ENCODE measurements around the gene NREP. TPM values are rescaled to one million over a fixed set of nuclear protein-coding genes. Genes with fewer than 3 reads are reported as not detected.

Gene NREP
- total and polyA plus RNA-seq, 10 of the 15 experiments (the other 5 are each of a cell fraction or from before 2014, with no cell fraction given), result 20.6 to 117 (median 32.2) TPM

DNA sequence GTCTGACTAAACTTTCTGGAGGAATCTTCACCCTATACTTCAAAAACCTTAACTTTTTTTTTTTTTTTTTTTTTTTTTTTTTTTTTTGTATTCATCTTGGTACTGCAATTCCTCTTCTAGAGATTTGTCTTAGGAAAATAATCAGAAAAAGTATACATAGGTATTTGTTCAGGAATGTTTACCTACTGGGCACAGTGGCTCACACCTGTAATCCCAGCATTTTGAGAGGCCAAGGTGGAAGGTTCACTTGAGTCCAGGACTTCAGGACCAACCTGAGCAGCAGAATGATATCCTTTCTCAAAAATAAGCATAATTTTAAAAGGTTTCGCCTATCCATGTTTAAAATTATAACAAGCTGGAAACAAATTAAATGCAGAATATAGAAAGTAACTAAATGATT is 33.3 kb upstream of the NREP start (continued):
- TF ChIP-seq CHD2 (IDR thresholded peaks at IDR 0.05; ENCODE audit: borderline replicate concordance, low read depth, low read length), result no peak
- no peak for TF ChIP-seq KLF5 (IDR thresholded peaks at IDR 0.05; ENCODE audit: partially characterized antibody)

DNA sequence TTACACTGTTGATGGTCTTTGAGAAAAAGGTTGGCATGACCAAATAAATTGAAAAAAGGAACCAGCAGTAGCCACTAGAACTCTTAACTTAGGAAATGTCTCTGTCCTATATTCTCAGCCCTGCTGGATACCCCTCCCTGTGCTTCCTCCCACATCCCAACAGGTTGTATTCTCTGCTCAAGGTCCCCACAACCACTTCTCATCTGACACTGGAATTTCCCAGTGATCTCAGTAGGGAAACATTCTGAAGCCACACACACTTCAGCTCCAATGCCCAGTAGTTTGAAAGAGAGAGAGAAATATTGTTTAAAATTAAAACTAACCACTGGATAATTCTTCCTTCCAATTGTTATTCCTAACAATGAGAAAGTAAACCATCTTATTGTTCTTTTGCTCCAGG is 30.0 kb upstream of the NREP start:
- H3K4me1 ChIP-seq (ENCODE audit: control insufficient read depth, insufficient read depth, low read length), result no peaks in the 10 kb centered on the region
- no TSS peak for BruUV-seq (replicated peaks)
- no peak overlapping the region for H2AFZ ChIP-seq (ENCODE audit: control insufficient read depth, low read depth, low read length)
- in situ Hi-C loops (cut with MboI) (no loop called here), intact Hi-C loops (cut with micrococcal nuclease; ENCODE audit: unreplicated experiment) (no loop called here)
- no peak for FAIRE-seq
- no peaks in the 10 kb centered on the region for H3K27me3 ChIP-seq (replicated peaks in 1 of 2; ENCODE audit: control insufficient read depth in 2 of 2, insufficient read depth in 2 of 2, low read length in 1 of 2)
- ChIA-PET CTCF (no interaction called here), SMC1A (ENCODE audit: uncharacterized antibody, unreplicated experiment) (no interaction called here), RAD21 (ENCODE audit: unreplicated experiment) (no interaction called here), POLR2A (no interaction called here)
- no peak for ATAC-seq
- no peak overlapping the region for H3K4me3 ChIP-seq
- H3K9me3 ChIP-seq (replicated peaks; ENCODE audit: control insufficient read depth, insufficient read depth, low read length), result no peaks in the 10 kb centered on the region
- no peaks in the 10 kb centered on the region for H3K79me2 ChIP-seq (ENCODE audit: control insufficient read depth, insufficient read depth, low read length)
- no peak overlapping the region for H3K9ac ChIP-seq (ENCODE audit: control insufficient read depth, insufficient read depth, low read length)
- no peaks in the 10 kb centered on the region for H4K20me1 ChIP-seq (ENCODE audit: control insufficient read depth, insufficient read depth)
- no peak for DNase-seq (ENCODE audit: low read depth, low spot score)
- no peaks in the 10 kb centered on the region for H3K36me3 ChIP-seq (ENCODE audit: control insufficient read depth in 2 of 2, insufficient read depth in 2 of 2, low read length in 1 of 2)
- no peak overlapping the region for H3K27ac ChIP-seq (ENCODE audit: control insufficient read depth, insufficient read depth)
- TF ChIP-seq, protein P1, sequence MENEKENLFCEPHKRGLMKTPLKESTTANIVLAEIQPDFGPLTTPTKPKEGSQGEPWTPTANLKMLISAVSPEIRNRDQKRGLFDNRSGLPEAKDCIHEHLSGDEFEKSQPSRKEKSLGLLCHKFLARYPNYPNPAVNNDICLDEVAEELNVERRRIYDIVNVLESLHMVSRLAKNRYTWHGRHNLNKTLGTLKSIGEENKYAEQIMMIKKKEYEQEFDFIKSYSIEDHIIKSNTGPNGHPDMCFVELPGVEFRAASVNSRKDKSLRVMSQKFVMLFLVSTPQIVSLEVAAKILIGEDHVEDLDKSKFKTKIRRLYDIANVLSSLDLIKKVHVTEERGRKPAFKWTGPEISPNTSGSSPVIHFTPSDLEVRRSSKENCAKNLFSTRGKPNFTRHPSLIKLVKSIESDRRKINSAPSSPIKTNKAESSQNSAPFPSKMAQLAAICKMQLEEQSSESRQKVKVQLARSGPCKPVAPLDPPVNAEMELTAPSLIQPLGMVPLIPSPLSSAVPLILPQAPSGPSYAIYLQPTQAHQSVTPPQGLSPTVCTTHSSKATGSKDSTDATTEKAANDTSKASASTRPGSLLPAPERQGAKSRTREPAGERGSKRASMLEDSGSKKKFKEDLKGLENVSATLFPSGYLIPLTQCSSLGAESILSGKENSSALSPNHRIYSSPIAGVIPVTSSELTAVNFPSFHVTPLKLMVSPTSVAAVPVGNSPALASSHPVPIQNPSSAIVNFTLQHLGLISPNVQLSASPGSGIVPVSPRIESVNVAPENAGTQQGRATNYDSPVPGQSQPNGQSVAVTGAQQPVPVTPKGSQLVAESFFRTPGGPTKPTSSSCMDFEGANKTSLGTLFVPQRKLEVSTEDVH (IDR thresholded peaks at IDR 0.05; ENCODE audit: low read depth, partially characterized antibody), result no peak
- TF ChIP-seq, protein P2, sequence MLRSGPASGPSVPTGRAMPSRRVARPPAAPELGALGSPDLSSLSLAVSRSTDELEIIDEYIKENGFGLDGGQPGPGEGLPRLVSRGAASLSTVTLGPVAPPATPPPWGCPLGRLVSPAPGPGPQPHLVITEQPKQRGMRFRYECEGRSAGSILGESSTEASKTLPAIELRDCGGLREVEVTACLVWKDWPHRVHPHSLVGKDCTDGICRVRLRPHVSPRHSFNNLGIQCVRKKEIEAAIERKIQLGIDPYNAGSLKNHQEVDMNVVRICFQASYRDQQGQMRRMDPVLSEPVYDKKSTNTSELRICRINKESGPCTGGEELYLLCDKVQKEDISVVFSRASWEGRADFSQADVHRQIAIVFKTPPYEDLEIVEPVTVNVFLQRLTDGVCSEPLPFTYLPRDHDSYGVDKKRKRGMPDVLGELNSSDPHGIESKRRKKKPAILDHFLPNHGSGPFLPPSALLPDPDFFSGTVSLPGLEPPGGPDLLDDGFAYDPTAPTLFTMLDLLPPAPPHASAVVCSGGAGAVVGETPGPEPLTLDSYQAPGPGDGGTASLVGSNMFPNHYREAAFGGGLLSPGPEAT (IDR thresholded peaks at IDR 0.05; ENCODE audit: low read depth), result no peak
- TF ChIP-seq ZBED1 (IDR thresholded peaks at IDR 0.05; ENCODE audit: borderline replicate concordance) (no peak), SREBF2 (IDR thresholded peaks at IDR 0.05; ENCODE audit: low read length) (no peak), ZNF207 (IDR thresholded peaks at IDR 0.05; ENCODE audit: borderline replicate concordance) (no peak), NFXL1 (IDR thresholded peaks at IDR 0.05; ENCODE audit: borderline replicate concordance) (no peak), CREB1 (IDR thresholded peaks at IDR 0.05; ENCODE audit: low read depth) (no peak), GATAD2B (conservative IDR thresholded peaks at IDR 0.05; ENCODE audit: low read depth) (no peak), MYC (IDR thresholded peaks at IDR 0.05; ENCODE audit: insufficient read depth, insufficient read length, insufficient replicate concordance, low read length, severe bottlenecking) (no peak), POLR2AphosphoS5 (IDR thresholded peaks at IDR 0.05; ENCODE audit: low read length) (no peak)
- no peak overlapping the region for H3K4me2 ChIP-seq (ENCODE audit: control insufficient read depth, insufficient read depth)

Measured in GM12878 (cell line).